ENCODE results near the gene CDC26.

DNA sequence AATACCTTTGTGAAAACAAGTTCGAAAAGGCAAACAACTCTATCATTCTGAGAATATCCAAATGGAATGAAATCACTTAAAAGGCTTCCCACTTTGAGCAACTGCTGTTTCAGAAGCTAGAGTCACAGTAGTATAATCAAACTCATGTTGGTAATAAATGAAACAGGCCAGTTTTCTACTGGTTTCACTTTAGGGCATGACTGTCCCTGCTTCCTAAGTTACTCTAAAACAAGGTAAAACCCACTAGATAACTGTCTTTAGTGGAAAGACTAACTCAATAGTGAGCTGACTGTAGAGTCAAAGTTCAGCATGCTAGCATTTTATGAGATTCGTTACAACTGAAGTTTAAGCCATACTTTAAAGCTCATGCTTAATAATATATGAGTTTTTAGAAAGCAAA is 6.0 kb downstream of the CDC26 start:
- TF ChIP-seq EP300 (IDR thresholded peaks at IDR 0.05): no peak
- TF ChIP-seq, protein P1, sequence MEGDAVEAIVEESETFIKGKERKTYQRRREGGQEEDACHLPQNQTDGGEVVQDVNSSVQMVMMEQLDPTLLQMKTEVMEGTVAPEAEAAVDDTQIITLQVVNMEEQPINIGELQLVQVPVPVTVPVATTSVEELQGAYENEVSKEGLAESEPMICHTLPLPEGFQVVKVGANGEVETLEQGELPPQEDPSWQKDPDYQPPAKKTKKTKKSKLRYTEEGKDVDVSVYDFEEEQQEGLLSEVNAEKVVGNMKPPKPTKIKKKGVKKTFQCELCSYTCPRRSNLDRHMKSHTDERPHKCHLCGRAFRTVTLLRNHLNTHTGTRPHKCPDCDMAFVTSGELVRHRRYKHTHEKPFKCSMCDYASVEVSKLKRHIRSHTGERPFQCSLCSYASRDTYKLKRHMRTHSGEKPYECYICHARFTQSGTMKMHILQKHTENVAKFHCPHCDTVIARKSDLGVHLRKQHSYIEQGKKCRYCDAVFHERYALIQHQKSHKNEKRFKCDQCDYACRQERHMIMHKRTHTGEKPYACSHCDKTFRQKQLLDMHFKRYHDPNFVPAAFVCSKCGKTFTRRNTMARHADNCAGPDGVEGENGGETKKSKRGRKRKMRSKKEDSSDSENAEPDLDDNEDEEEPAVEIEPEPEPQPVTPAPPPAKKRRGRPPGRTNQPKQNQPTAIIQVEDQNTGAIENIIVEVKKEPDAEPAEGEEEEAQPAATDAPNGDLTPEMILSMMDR (IDR thresholded peaks at IDR 0.05): no peak
